22Rv1 (cell line): ENCODE measurements around the gene CHST8.

Source experiments
- CTCF ChIP-seq: fragments of 450-650 bp; IDR thresholded peaks from 2 replicates; pipeline ENCODE4 v1.5.1; 2017; ENCODE audit warnings: mild to moderate bottlenecking
- ZFX ChIP-seq: fragments of 450-650 bp; IDR thresholded peaks from 2 replicates; pipeline ENCODE4 v1.6.1; 2017; ENCODE audit warnings: antibody characterized with exemption, borderline replicate concordance

GRCh38 chr19:33654840-33655508, 33.2 kb downstream of the CHST8 start:
- TF ChIP-seq CTCF: no peak
- no peak for TF ChIP-seq ZFX
